ENCODE data around the gene LY6G6D. TPM values are rescaled to one million over a fixed set of nuclear protein-coding genes. Genes with fewer than 3 reads are reported as not detected.

LY6G6D gene
- total and polyA plus RNA-seq, 2 of the 13 experiments (the other 11 are each of a cell fraction or from before 2014, with no cell fraction given) = not detected

GRCh38 chr6:31680226-31681134, 34.7 kb upstream of the LY6G6D start, which contains the start of gene LY6G5C (continued):
- TF ChIP-seq PHF8 (CRISPR knock-in tag; IDR thresholded peaks at IDR 0.05) (no peak), ZC3H13 (CRISPR knock-in tag; IDR thresholded peaks at IDR 0.05) (no peak), ZNF124 (CRISPR knock-in tag; IDR thresholded peaks at IDR 0.05) (0 out of 2 replicates have a peak, but pooled peaks have one; percentile 45), FOSL2 (CRISPR knock-in tag; IDR thresholded peaks at IDR 0.05) (peak; percentile 30; the same call in 1 of the 2 replicates), ATF6 (CRISPR knock-in tag; conservative IDR thresholded peaks at IDR 0.05) (no peak), ZNF770 (CRISPR knock-in tag; IDR thresholded peaks at IDR 0.05) (no peak), FOXA3 (CRISPR knock-in tag; IDR thresholded peaks at IDR 0.05) (0 out of 2 replicates have a peak, but pooled peaks have one; percentile 27), RCOR2 (CRISPR knock-in tag; IDR thresholded peaks at IDR 0.05) (no peak), ZNF781 (CRISPR knock-in tag; IDR thresholded peaks at IDR 0.05; ENCODE audit: borderline replicate concordance, not compliant biosample characterization) (peak; percentile 64), JDP2 (CRISPR knock-in tag; IDR thresholded peaks at IDR 0.05; ENCODE audit: borderline replicate concordance) (no peak), DRAP1 (CRISPR knock-in tag; IDR thresholded peaks at IDR 0.05) (0 out of 2 replicates have a peak, but pooled peaks have one; percentile 34), ZNF607 (CRISPR knock-in tag; IDR thresholded peaks at IDR 0.05; ENCODE audit: borderline replicate concordance) (no peak), MXD1 (CRISPR knock-in tag; IDR thresholded peaks at IDR 0.05) (no peak), CEBPG (CRISPR knock-in tag; IDR thresholded peaks at IDR 0.05) (no peak), MAFK (conservative IDR thresholded peaks at IDR 0.05 in 1 of 2, IDR thresholded peaks at IDR 0.05 in 1 of 2; ENCODE audit: low read length in 2 of 2) (peak in 1 of 2 experiments; percentile 15; a peak in 1 of 4 replicates), ZNF790 (CRISPR knock-in tag; IDR thresholded peaks at IDR 0.05; ENCODE audit: borderline replicate concordance) (no peak), KDM2A (CRISPR knock-in tag; IDR thresholded peaks at IDR 0.05; ENCODE audit: borderline replicate concordance, low read depth) (peak; percentile 82), ZNF501 (CRISPR knock-in tag; IDR thresholded peaks at IDR 0.05) (peak; percentile 75; the same call in 1 of the 2 replicates), MIXL1 (CRISPR knock-in tag; IDR thresholded peaks at IDR 0.05) (peak; percentile 58; the same call in 1 of the 2 replicates), HES4 (CRISPR knock-in tag; IDR thresholded peaks at IDR 0.05; ENCODE audit: borderline replicate concordance) (no peak), CBX5 (CRISPR knock-in tag; IDR thresholded peaks at IDR 0.05; ENCODE audit: borderline replicate concordance) (peak; percentile 26; the same call in 1 of the 2 replicates), ZNF263 (CRISPR knock-in tag; IDR thresholded peaks at IDR 0.05) (0 out of 2 replicates have a peak, but pooled peaks have one; percentile 37), AHR (CRISPR knock-in tag; IDR thresholded peaks at IDR 0.05) (peak; percentile 44; the same call in 1 of the 2 replicates), BORCS8-MEF2B (CRISPR knock-in tag; IDR thresholded peaks at IDR 0.05) (peak; percentile 53; the same call in 1 of the 2 replicates)

Measured in HepG2 (cell line).